GM23338 (cell line): ENCODE measurements around the gene ACTR1A. TPM values are rescaled to one million over a fixed set of nuclear protein-coding genes. Genes with fewer than 3 reads are reported as not detected.

Experiments used
- ATAC-seq: fragments of 200-7000 bp; cut with Tn5 transposase; 3 replicates; pipeline ENCODE4 v1.9.1; 2020
- DNase-seq: peaks from one replicate; pipeline ENCODE4 v3.0.0-alpha.2; 2015; ENCODE audit warnings: low spot score
- H2AFZ ChIP-seq: fragments of 200-600 bp; sonication (generic); 2 replicates; pipeline ENCODE4 v1.8.0; 2016; ENCODE audit warnings: antibody characterized with exemption, mild to moderate bottlenecking, moderate library complexity
- H3F3A ChIP-seq: fragments of 200-600 bp; sonication (generic); replicated peaks from 2 replicates; pipeline ENCODE4 v1.8.0; 2017; ENCODE audit warnings: antibody characterized with exemption, mixed run types, low read depth
- H3K27ac ChIP-seq: fragments of 200-600 bp; sonication (generic); 2 replicates; pipeline ENCODE4 v1.6.1; 2016; ENCODE audit warnings: low read depth
- H3K27me3 ChIP-seq: fragments of 200-600 bp; sonication (generic); 2 replicates; pipeline ENCODE4 v1.8.0; 2016; ENCODE audit warnings: mild to moderate bottlenecking, mixed run types, moderate library complexity; ENCODE audit not compliant: insufficient read depth
- H3K36me3 ChIP-seq: fragments of 200-600 bp; sonication (generic); 2 replicates; pipeline ENCODE4 v1.8.0; 2016; ENCODE audit warnings: mild to moderate bottlenecking; ENCODE audit not compliant: insufficient read depth
- H3K4me1 ChIP-seq: fragments of 200-600 bp; sonication (generic); 2 replicates; pipeline ENCODE4 v1.8.0; 2016; ENCODE audit warnings: mild to moderate bottlenecking, moderate library complexity; ENCODE audit not compliant: insufficient read depth
- H3K4me2 ChIP-seq: fragments of 200-600 bp; sonication (generic); 2 replicates; pipeline ENCODE4 v1.7.1; 2017; ENCODE audit warnings: mixed run types
- H3K4me3 ChIP-seq: fragments of 200-600 bp; sonication (generic); 2 replicates; pipeline ENCODE4 v1.6.1; 2016; ENCODE audit warnings: mixed run types
- H3K79me2 ChIP-seq: fragments of 200-600 bp; sonication (generic); replicated peaks from 2 replicates; pipeline ENCODE4 v1.8.0; 2017; ENCODE audit warnings: mild to moderate bottlenecking; ENCODE audit not compliant: insufficient read depth
- H3K9me2 ChIP-seq: fragments of 200-600 bp; sonication (generic); 2 replicates; pipeline ENCODE4 v1.8.0; 2017; ENCODE audit not compliant: insufficient read depth
- H4K20me1 ChIP-seq: fragments of 200-600 bp; sonication (generic); replicated peaks from 2 replicates; pipeline ENCODE4 v1.8.0; 2017; ENCODE audit warnings: mild to moderate bottlenecking; ENCODE audit not compliant: insufficient read depth
- H3K27ac Mint-ChIP-seq: 2 replicates; pipeline ENCODE4 v1.8.0; 2020; ENCODE audit warnings: inconsistent platforms, mild to moderate bottlenecking, moderate library complexity, mixed read lengths
- H3K27me3 Mint-ChIP-seq: 3 replicates; pipeline ENCODE4 v1.8.0; 2022; ENCODE audit warnings: low read depth, mild to moderate bottlenecking, moderate library complexity, mixed read lengths, inconsistent platforms; ENCODE audit not compliant: insufficient read depth, poor library complexity
- H3K36me3 Mint-ChIP-seq: 3 replicates; pipeline ENCODE4 v1.8.0; 2021; ENCODE audit warnings: low read depth, mild to moderate bottlenecking, inconsistent platforms, moderate library complexity, mixed read lengths
- H3K4me1 Mint-ChIP-seq: 3 replicates; pipeline ENCODE4 v1.8.0; 2020; ENCODE audit warnings: mild to moderate bottlenecking, inconsistent platforms, mixed read lengths
- H3K4me3 Mint-ChIP-seq: 3 replicates; pipeline ENCODE4 v1.8.0; 2021; ENCODE audit warnings: moderate library complexity, mild to moderate bottlenecking, inconsistent platforms, mixed read lengths
- H3K9me3 Mint-ChIP-seq: 3 replicates; pipeline ENCODE4 v1.8.0; 2020; ENCODE audit warnings: moderate library complexity, mild to moderate bottlenecking, inconsistent platforms, mixed read lengths
- EZH2 ChIP-seq: fragments of 200-600 bp; sonication (generic); IDR thresholded peaks from one replicate; pipeline ENCODE4 v1.8.0; 2017; ENCODE audit warnings: antibody characterized with exemption, mild to moderate bottlenecking, low read depth; ENCODE audit not compliant: unreplicated experiment
- EZH2phosphoT487 ChIP-seq: fragments of 200-600 bp; sonication (generic); IDR thresholded peaks from one replicate; pipeline ENCODE4 v1.8.1; 2018; ENCODE audit warnings: antibody characterized with exemption; ENCODE audit not compliant: unreplicated experiment
- NANOG ChIP-seq: IDR thresholded peaks from 2 replicates; pipeline ENCODE4 v1.6.1; 2016; ENCODE audit warnings: antibody characterized with exemption, borderline replicate concordance
- STAT1 ChIP-seq: IDR thresholded peaks from one replicate; pipeline ENCODE4 v1.6.1; 2016; ENCODE audit warnings: antibody characterized with exemption; ENCODE audit not compliant: unreplicated experiment
- ZNF114 ChIP-seq: fragments of 250-450 bp; sonication (Bioruptor Pico); IDR thresholded peaks from 2 replicates; pipeline ENCODE4 v1.5.0; 2020; ENCODE audit warnings: mild to moderate bottlenecking, moderate library complexity
- ZNF331 ChIP-seq: fragments of 250-450 bp; sonication (Bioruptor Pico); IDR thresholded peaks from 2 replicates; pipeline ENCODE4 v1.5.0; 2020; ENCODE audit warnings: low read depth, mild to moderate bottlenecking, moderate library complexity
- polyA plus RNA-seq: library from polyadenylated mRNA; unstranded; fragments of >200 nt; fragmentation: Nextera tagmentation; extraction: Ambion mirVana; gene quantifications from 2 replicates; pipeline ENCODE4 v1.2.1, GENCODE V29; 2016
- total RNA-seq: library from RNA; depleted of rRNA; stranded (reverse); fragments of >200 nt; shearing (Covaris generic); gene quantifications from 2 replicates; pipeline ENCODE4 v1.2.3, GENCODE V29; 2014
- TF ChIP-seq, protein P1 (sequence below): IDR thresholded peaks from one replicate; pipeline ENCODE4 v1.6.1; 2018; ENCODE audit warnings: antibody characterized with exemption; ENCODE audit not compliant: unreplicated experiment
- TF ChIP-seq, protein P2 (sequence below), 2 experiments: fragments of 200-600 bp in 1 of 2; sonication (generic) in 1 of 2; conservative IDR thresholded peaks; 2 replicates each; pipeline versions ENCODE4 v1.5.1 to v1.6.1; 2016 to 2017; ENCODE audit warnings: antibody characterized with exemption in 2 of 2, low read depth in 2 of 2, mild to moderate bottlenecking in 2 of 2, moderate library complexity in 1 of 2
- TF ChIP-seq, protein P3 (sequence below): fragments of 250-450 bp; sonication (Bioruptor Pico); IDR thresholded peaks from 2 replicates; pipeline ENCODE4 v1.5.0; 2020; ENCODE audit warnings: mild to moderate bottlenecking, moderate library complexity

The ACTR1A gene
- total and polyA plus RNA-seq, 2 experiments from 2014 or later = 39.4 to 101 TPM

DNA sequence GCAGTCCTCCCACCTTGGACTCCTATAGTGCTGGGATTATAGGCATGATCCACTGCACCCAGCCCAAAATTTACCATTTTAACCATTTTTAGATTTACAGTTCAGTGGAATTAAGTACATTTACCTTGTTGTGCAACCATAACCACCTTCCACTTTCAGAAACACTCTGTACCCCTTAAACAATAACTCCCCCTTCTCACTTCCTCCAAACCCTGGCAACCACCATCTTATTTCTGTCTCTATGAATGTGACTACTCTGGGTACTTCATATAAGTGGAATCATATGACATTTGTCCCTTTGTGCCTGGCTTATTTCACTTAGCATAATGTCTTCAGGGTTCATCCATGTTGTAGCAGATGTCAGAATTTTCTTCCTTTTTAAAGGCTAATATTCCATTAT, 34.9 kb upstream of the ACTR1A start:
- H3K27me3 Mint-ChIP-seq = peaks cover under 1% of the 10 kb centered on the region
- Histone ChIP-seq H3F3A (no peaks in the 10 kb centered on the region), H3K27me3 (no peaks in the 10 kb centered on the region), H3K27ac (no peak overlapping the region), H3K9me2 (no peaks in the 10 kb centered on the region), H3K4me1 (no peaks in the 10 kb centered on the region), H3K36me3 (no peaks in the 10 kb centered on the region), H2AFZ (no peak overlapping the region), H3K4me2 (no peak overlapping the region), H3K4me3 (no peak overlapping the region), H4K20me1 (no peaks in the 10 kb centered on the region; the same call in 1 of the 2 replicates), H3K79me2 (no peaks in the 10 kb centered on the region)
- ATAC-seq (no peak), DNase-seq (no peak)
- H3K9me3 Mint-ChIP-seq = no peaks in the 10 kb centered on the region
- no peaks in the 10 kb centered on the region for H3K4me1 Mint-ChIP-seq
- TF ChIP-seq ZNF331 = no peak
- TF ChIP-seq ZNF114 (CRISPR knock-in tag) = no peak
- TF ChIP-seq STAT1 = no peak
- no peaks in the 10 kb centered on the region for H3K36me3 Mint-ChIP-seq
- H3K4me3 Mint-ChIP-seq = no peak overlapping the region
- H3K27ac Mint-ChIP-seq = no peak overlapping the region

DNA sequence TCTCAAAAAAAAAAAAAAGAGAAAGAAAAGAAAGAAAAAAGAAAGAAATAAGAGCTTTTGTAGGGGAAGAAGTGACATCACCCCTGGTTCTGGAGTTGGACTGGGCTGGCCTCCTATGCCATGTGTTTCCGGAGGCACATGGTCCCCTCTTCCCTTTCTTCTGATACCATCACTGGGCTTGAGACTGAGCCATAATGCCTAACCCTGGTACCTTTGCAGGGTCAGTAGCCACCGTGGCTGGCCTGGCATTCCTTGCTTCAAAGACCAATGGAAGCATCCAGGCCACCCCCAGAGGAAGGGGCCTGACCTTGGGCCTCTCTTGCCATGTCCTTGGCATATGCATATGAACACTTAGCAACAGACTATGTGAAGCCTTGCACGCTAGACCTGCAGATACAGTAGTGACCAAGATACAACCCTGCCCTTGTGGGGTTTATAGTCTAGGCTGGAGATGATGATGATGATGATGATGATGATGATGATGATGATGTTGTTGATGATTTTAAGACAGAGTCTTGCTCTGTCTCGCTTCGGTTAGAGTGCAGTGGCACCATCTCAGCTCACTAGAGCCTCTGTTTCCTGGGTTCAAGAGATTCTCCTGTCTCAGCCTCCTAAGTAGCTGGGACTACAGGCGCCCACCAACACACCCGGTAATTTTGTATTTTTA, 33.1 kb upstream of the ACTR1A start:
- H3K27me3 ChIP-seq = no peaks in the 10 kb centered on the region
- Mint-ChIP-seq H3K36me3 (no peaks in the 10 kb centered on the region), H3K9me3 (no peaks in the 10 kb centered on the region), H3K4me1 (no peaks in the 10 kb centered on the region), H3K27me3 (peaks cover 3% of the 10 kb centered on the region), H3K4me3 (no peak overlapping the region), H3K27ac (no peak overlapping the region)
- H3K9me2 ChIP-seq = no peaks in the 10 kb centered on the region
- no peak overlapping the region for H3K27ac ChIP-seq
- DNase-seq (no peak), ATAC-seq (no peak)
- no peaks in the 10 kb centered on the region; the same call in 1 of the 2 replicates for H4K20me1 ChIP-seq
- H3K4me2 ChIP-seq = no peak overlapping the region
- H3F3A ChIP-seq = no peaks in the 10 kb centered on the region
- no peak for TF ChIP-seq NANOG
- no peak for TF ChIP-seq STAT1
- no peak for TF ChIP-seq ZNF114 (CRISPR knock-in tag)
- TF ChIP-seq, protein P1, sequence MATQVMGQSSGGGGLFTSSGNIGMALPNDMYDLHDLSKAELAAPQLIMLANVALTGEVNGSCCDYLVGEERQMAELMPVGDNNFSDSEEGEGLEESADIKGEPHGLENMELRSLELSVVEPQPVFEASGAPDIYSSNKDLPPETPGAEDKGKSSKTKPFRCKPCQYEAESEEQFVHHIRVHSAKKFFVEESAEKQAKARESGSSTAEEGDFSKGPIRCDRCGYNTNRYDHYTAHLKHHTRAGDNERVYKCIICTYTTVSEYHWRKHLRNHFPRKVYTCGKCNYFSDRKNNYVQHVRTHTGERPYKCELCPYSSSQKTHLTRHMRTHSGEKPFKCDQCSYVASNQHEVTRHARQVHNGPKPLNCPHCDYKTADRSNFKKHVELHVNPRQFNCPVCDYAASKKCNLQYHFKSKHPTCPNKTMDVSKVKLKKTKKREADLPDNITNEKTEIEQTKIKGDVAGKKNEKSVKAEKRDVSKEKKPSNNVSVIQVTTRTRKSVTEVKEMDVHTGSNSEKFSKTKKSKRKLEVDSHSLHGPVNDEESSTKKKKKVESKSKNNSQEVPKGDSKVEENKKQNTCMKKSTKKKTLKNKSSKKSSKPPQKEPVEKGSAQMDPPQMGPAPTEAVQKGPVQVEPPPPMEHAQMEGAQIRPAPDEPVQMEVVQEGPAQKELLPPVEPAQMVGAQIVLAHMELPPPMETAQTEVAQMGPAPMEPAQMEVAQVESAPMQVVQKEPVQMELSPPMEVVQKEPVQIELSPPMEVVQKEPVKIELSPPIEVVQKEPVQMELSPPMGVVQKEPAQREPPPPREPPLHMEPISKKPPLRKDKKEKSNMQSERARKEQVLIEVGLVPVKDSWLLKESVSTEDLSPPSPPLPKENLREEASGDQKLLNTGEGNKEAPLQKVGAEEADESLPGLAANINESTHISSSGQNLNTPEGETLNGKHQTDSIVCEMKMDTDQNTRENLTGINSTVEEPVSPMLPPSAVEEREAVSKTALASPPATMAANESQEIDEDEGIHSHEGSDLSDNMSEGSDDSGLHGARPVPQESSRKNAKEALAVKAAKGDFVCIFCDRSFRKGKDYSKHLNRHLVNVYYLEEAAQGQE = no peak
- TF ChIP-seq ZNF331 = no peak
- TF ChIP-seq EZH2phosphoT487 = no peak
- TF ChIP-seq, protein P2, sequence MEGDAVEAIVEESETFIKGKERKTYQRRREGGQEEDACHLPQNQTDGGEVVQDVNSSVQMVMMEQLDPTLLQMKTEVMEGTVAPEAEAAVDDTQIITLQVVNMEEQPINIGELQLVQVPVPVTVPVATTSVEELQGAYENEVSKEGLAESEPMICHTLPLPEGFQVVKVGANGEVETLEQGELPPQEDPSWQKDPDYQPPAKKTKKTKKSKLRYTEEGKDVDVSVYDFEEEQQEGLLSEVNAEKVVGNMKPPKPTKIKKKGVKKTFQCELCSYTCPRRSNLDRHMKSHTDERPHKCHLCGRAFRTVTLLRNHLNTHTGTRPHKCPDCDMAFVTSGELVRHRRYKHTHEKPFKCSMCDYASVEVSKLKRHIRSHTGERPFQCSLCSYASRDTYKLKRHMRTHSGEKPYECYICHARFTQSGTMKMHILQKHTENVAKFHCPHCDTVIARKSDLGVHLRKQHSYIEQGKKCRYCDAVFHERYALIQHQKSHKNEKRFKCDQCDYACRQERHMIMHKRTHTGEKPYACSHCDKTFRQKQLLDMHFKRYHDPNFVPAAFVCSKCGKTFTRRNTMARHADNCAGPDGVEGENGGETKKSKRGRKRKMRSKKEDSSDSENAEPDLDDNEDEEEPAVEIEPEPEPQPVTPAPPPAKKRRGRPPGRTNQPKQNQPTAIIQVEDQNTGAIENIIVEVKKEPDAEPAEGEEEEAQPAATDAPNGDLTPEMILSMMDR (conservative IDR thresholded peaks at IDR 0.05; ENCODE audit: low read depth in 2 of 2) = no peak
- TF ChIP-seq, protein P3, sequence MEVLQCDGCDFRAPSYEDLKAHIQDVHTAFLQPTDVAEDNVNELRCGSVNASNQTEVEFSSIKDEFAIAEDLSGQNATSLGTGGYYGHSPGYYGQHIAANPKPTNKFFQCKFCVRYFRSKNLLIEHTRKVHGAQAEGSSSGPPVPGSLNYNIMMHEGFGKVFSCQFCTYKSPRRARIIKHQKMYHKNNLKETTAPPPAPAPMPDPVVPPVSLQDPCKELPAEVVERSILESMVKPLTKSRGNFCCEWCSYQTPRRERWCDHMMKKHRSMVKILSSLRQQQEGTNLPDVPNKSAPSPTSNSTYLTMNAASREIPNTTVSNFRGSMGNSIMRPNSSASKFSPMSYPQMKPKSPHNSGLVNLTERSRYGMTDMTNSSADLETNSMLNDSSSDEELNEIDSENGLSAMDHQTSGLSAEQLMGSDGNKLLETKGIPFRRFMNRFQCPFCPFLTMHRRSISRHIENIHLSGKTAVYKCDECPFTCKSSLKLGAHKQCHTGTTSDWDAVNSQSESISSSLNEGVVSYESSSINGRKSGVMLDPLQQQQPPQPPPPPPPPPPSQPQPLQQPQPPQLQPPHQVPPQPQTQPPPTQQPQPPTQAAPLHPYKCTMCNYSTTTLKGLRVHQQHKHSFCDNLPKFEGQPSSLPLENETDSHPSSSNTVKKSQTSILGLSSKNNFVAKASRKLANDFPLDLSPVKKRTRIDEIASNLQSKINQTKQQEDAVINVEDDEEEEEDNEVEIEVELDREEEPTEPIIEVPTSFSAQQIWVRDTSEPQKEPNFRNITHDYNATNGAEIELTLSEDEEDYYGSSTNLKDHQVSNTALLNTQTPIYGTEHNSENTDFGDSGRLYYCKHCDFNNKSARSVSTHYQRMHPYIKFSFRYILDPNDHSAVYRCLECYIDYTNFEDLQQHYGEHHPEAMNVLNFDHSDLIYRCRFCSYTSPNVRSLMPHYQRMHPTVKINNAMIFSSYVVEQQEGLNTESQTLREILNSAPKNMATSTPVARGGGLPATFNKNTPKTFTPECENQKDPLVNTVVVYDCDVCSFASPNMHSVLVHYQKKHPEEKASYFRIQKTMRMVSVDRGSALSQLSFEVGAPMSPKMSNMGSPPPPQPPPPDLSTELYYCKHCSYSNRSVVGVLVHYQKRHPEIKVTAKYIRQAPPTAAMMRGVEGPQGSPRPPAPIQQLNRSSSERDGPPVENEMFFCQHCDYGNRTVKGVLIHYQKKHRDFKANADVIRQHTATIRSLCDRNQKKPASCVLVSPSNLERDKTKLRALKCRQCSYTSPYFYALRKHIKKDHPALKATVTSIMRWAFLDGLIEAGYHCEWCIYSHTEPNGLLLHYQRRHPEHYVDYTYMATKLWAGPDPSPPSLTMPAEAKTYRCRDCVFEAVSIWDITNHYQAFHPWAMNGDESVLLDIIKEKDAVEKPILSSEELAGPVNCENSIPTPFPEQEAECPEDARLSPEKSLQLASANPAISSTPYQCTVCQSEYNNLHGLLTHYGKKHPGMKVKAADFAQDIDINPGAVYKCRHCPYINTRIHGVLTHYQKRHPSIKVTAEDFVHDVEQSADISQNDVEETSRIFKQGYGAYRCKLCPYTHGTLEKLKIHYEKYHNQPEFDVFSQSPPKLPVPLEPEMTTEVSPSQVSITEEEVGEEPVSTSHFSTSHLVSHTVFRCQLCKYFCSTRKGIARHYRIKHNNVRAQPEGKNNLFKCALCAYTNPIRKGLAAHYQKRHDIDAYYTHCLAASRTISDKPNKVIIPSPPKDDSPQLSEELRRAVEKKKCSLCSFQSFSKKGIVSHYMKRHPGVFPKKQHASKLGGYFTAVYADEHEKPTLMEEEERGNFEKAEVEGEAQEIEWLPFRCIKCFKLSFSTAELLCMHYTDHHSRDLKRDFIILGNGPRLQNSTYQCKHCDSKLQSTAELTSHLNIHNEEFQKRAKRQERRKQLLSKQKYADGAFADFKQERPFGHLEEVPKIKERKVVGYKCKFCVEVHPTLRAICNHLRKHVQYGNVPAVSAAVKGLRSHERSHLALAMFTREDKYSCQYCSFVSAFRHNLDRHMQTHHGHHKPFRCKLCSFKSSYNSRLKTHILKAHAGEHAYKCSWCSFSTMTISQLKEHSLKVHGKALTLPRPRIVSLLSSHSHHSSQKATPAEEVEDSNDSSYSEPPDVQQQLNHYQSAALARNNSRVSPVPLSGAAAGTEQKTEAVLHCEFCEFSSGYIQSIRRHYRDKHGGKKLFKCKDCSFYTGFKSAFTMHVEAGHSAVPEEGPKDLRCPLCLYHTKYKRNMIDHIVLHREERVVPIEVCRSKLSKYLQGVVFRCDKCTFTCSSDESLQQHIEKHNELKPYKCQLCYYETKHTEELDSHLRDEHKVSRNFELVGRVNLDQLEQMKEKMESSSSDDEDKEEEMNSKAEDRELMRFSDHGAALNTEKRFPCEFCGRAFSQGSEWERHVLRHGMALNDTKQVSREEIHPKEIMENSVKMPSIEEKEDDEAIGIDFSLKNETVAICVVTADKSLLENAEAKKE = no peak
- no peak for TF ChIP-seq EZH2
- H3K36me3 ChIP-seq = no peaks in the 10 kb centered on the region
- H3K4me1 ChIP-seq = no peaks in the 10 kb centered on the region
- no peak overlapping the region for H2AFZ ChIP-seq
- H3K4me3 ChIP-seq = no peak overlapping the region
- H3K79me2 ChIP-seq = no peaks in the 10 kb centered on the region
